GM19099 (cell line): Measurements from ENCODE around the gene TAF4.

Experiments
- POLR2A ChIP-seq: IDR thresholded peaks from 3 replicates; pipeline ENCODE4 v1.6.1; 2011; ENCODE audit warnings: low read depth; ENCODE audit not compliant: insufficient read length; ENCODE audit errors: extremely low read depth

Gene TAF4

DNA sequence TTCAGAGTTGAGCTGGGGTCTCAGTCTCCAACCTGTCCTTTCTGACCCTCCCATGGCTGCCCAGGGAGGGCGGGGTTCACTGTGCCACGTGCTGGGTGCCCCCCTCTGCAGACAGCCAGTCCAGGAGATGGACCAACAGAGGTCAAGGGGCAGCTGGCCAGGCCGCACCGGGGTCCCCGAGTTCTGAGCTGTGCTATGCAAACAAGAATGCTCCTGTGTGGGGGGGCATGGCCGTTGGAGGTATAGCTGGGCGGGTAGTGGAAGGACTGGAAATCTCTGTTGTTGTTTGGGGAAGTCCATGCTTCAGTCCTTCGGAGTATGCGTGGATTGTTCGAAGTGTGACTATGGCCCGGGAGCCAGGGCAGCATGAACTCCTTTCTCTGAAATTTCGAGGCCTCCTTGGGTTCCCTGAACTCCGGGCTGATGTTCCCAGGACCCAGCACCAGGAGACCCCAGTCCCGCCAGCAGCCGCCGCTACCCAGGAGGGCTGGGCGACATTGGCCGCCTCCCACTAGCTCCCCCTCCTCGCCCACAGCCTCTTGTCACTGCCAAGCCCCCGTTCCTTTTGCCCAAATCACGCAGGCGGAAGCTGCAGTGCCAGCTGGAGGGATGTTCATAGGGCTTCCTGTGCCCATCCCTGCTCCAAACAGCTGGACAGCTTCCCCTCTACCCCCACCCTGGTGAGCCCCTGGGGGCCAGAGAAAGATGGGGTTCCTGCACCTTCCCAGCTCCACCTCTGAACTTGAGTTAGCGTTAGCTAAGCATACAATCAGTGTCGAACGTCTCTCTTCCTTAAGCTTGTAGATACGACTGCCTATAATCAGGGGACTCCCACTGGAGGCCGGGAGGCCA, 126.6 kb downstream of the TAF4 start:
- TF ChIP-seq POLR2A: no peak

DNA sequence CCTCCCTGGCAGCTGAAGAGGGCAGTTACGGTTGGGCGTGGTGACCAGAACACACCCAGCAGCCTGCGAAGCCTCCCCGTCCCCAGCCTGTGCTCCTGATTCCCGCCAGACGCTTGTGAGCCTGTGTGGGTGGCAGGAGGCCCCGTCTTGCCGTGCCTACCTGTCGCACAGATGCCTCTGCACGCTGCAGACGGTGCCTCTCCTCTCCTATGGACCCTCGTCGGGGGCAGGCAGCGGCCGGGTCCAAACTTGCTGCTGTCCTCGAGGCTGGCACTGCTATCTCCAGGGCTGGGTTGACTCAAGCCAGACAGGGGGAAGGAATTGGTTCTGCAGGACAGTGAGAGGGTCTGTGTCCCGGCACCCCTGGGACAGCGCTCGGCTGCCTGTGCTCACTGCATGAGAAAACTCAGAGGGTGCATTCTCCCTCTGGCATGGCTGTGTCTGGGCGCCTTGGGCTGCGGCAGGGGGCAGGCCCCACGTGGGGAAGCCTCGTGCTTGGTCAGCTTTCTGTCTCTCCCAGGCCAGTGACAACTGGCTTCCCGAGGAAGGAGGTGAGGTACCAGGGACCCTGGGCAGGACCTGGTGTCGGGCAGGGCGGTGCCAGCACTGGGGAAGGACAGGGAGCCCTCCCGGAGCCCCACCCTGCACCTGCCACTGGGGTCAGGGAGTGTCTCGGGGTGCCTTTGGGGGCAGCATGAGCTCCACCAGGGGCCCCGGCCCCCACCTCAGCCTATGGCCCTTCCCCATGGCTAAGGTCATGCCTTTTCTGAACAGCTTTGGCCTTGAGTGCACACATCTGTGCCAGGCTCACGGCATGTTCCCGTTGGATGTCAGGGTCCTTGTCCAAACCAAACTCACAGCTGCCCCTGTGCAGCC, 127.5 kb downstream of the TAF4 start:
- no peak for TF ChIP-seq POLR2A

DNA sequence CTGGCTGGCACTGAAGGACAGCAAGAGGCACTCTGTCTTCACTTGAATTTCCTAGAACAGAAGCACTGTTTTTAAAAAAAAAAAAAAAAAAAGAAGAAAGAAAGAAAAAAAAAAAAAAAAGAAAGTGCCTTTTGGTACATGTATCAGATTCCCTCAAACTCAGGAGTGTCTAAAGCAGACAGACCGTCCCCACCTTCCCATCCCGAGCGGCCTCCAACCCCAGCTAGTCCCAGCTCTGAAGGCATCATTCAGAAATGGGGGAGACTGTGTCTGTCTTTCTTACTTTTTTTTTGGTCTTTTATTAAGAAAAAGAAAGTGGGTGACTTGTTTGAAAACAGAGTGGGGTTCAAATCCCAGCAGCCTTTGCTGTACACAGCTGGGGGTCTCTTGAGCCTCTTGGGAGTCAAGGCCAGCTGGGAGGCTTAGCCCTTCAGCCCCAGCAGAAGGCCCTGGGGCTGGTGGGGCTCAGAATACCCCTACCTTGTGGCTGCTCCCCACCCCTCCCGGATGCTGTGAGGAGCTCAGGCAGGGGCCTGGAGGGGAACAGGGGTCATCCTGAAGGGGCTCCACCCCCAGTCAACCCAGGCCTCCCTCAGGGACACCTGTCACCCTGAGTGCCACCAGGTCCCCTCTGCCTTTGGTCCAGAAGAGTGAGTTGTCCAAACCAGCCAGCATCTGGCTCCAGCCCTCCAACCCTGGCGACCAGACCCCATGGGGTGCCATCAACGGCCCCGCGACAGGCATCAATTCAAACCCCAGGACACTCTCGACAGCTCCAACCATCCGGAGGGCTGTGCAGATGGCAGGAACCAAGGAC, 128.3 kb downstream of the TAF4 start:
- TF ChIP-seq POLR2A: no peak

DNA sequence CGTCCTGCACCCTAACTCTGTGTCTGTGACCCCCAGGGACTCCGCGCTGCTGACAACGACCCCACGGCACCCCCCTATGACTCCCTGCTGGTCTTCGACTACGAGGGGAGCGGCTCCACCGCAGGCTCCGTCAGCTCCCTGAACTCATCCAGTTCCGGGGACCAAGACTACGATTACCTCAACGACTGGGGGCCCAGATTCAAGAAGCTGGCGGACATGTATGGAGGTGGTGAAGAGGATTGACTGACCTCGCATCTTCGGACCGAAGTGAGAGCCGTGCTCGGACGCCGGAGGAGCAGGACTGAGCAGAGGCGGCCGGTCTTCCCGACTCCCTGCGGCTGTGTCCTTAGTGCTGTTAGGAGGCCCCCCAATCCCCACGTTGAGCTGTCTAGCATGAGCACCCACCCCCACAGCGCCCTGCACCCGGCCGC, 129.0 kb downstream of the TAF4 start:
- TF ChIP-seq POLR2A: no peak

DNA sequence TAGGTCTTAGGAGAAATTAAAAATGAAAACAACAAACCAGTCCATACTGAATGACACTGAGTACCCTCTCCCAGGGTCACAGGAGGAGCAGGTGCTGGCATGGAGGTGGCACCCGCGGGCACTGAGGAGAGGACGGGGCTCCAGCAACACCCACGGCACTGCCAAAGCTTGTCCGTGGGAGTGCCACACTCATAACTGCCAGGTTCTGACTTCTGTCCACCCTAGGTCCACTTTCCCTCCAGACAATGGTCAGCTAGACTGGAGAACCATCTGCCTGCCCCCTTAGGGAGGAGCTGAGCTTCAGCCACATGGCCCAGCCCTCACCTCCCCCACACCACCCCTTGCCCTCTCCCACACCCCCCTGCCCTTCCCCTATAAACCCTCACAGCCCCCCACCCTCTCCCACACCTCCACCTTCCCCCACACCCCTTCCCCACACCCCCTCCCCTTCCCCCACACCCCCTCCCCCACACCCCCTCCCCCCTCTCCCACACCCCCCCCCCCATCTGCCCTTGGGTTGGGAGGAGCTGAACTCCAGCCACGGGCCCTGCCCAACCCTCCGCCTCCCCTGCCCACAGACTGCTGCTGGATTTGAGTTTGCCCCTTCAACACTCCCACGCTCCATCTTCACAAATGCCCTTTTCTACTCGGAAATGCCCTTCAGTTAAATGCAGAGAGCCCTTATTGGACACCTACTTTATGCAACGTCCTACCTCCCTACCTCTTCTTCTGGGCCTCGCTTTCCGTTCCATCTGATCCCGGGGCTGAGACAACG, 129.6 kb downstream of the TAF4 start:
- no peak for TF ChIP-seq POLR2A

DNA sequence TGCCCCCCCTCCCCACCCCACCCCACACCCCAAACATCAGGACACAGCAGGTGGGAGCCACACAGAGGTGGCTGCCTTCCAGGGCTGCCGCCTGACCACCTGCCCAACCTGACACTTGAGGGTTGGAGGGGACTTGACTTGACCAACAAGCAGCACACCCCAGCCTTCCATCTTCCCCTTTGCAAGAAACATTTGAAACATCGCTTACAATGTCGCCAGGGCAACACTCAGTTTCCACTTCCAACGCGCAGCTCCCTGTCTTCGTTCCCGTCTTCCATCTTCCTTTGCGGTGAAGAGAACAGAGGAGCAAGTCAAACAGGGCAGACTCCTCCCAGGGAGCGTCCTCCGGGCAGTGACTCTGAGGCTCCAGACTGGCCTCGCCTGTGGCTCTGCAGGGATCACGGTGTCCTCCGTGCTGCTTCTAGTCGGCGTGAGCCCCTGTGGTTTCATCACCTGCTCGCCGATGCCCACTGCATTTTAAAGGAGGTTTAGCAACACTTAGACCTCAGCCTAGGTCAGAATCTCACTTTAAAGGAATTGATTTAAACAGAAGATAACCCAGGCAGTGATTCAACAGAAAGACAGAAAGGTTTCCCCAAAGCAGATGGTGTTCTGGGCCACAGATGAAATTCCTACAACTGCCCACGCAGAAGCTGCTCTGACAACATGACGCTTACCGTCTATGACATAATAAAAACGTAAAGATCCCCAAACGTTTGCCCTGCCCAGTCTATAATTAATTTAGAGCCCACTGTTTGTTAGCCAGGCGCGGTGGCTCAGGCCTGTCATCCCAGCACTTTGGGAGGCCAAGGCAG, 130.8 kb downstream of the TAF4 start:
- TF ChIP-seq POLR2A: no peak

DNA sequence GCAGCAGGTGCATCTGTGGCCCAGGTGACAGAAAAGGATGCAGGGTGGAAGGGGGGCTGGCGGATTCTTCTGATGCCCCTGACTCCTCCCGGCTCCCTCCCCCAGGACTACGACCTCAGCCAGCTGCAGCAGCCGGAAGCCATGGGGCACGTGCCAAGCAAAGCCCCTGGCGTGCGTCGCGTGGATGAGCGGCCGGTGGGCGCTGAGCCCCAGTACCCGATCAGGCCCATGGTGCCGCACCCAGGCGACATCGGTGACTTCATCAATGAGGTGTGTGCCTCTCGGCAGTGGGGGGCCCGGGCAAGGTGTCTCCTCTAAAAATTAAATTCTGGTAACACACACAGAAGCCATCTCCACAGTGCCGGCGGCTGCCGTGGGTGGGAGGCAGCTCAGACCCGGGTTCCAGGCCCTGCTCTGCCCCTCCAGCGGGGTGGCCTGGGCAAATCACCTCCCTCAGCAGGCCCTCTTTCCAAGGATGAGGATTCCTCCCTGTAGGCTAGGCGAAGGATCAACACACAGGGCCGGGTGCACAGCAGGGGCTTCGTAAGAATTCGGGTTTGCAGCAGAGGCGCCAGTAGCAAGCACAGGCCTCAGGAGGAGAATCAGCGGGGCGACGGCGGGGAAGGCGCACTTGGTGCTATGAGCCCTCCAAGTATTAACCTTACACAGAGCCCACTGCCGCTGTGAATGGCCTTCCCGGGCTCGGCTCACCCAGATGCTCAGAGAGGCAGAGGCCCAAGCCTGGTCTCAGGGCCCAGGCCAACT, 131.5 kb downstream of the TAF4 start:
- no peak for TF ChIP-seq POLR2A

DNA sequence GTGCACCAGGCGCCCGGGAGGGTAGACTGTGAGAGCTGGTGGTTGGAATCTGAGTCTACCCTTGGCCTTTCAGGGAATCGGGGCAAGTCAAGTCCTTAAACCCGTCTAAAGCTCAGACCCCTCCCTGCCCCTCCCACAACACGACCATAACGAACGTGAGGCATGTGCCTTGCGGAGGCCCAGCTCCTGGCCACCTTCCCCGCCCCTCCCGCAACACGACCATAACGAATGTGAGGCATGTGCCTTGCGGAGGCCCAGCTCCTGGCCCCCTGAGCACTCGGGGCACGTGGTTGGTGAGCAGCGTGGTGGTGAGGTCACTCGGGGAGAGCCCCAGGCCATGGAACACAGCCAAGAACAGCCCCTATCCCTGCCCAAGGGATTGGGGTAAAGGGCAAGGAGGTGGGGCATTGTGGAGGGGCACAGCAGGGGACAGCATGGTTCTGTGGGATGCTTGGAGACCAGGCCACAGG, 132.2 kb downstream of the TAF4 start:
- TF ChIP-seq POLR2A: no peak

DNA sequence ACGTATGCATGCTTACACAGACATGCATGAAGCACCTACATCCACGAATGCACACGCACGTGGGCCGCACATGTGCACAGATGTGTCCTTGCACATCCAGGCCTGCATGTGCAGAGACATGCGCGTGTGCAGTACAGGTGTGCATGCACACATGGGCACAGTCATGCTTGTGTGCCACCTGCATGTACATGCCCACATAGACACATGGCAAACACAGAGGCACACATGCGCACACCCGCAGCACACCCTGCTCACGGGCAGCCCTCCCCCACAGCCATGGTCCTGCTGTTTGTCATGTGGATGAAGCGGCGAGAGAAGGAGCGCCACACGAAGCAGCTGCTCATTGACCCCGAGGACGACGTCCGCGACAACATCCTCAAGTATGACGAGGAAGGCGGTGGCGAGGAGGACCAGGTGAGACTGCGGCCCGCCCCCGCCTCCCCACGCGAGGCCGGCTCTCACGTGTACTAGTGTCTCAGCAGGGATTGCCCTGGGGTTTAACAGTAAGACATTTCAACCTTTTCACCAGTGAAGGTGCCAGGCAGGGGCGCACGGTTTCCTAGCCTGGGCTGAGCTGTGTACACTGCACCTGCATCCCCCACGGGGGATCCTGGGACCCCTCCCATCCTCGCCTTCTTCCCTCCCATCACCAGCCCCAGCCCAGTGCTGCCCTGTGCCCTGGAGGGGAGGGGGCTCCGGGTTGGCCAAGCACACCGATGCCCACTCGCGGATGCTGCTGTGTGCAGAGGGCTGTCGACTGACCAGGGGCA, 132.8 kb downstream of the TAF4 start:
- no peak for TF ChIP-seq POLR2A

DNA sequence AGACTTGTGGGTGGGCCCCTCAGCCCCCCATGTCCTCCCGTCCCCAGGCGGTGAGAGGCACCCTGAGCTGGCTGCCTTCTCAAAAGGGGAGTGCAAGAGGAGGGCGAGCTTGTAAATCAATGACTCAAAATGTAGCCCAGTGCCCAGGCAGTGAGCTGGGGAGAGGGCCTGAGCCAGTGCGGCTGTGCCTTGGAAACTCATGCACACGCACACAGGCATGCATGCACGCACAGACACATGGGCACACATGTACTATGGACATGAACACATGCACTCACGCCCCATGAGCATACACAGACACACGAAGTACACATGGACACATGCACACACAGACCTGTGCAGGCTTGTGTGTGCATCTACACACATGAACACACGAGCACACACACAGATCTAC, 133.5 kb downstream of the TAF4 start:
- TF ChIP-seq POLR2A: no peak

DNA sequence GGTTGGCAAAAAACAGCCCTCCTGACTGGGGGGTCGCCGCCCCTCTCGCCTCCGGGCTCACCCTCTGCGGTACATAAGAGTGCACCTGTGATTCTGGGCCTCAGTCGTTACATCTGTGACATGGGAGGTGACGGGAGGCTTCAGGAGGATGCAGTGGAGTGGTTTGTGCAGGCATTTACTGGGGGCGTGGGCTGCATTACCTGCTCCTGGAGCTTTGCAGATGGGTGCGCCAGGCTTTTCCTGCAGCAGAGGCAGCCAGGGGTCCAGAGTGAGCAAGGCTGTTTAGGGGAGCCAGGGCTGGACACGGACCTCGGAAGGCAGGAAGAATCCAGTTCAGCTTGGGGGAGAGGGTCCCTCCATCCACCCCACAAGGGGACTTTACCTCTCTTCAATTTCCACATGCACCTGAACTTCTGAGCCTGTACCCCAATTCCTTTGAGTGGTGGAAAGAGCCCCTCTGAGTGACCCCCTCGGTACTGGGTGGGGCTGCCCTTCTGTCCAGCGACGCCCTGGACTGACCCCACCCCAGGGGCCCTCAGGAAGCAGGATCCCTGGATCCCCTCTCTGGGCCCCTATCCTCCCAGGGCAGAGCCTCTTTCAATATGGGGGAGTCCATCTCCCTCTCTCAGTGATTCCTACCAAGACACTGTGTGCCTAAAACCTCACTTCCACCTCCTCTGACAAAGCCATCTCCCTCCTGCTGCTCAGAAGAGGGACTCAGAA, 134.0 kb downstream of the TAF4 start:
- no peak for TF ChIP-seq POLR2A
